ENCODE results near the gene MIF4GD. TPM values are rescaled to one million over a fixed set of nuclear protein-coding genes. Genes with fewer than 3 reads are reported as not detected.
"Not testable (repeated sequence)": the region's sequence is repeated elsewhere in the genome, so short reads cannot be mapped to it uniquely, and the experiment has no call there.

The MIF4GD gene
- total RNA-seq, 2 donors from 2014 or later = 14.1 to 31.4 TPM

GRCh38 chr17:75307957-75308731 lies 37.1 kb upstream of the MIF4GD start:
- WGBS = 77% methylated on average over 12 of the region's 13 CpGs
- intact Hi-C loops (cut with DNase I) = no loop called here
- Histone ChIP-seq H3K4me3 (no peak overlapping the region), H3K27ac (no peak overlapping the region), H3K4me1 (replicated peaks) (no peaks in the 10 kb centered on the region), H3K36me3 (no peaks in the 10 kb centered on the region), H3K27me3 (replicated peaks; ENCODE audit: insufficient read depth) (no peaks in the 10 kb centered on the region), H3K9me3 (no peaks in the 10 kb centered on the region)
- no peak for DNase-seq (ENCODE audit: low spot score)
- no peak for TF ChIP-seq POLR2AphosphoS5 (IDR thresholded peaks at IDR 0.05)
- no peak for TF ChIP-seq POLR2A (IDR thresholded peaks at IDR 0.05)

GRCh38 chr17:75301502-75302206 lies 30.6 kb upstream of the MIF4GD start:
- Histone ChIP-seq H3K4me1 (replicated peaks) (no peaks in the 10 kb centered on the region), H3K4me3 (no peak overlapping the region), H3K9me3 (no peaks in the 10 kb centered on the region), H3K27ac (no peak overlapping the region), H3K27me3 (replicated peaks; ENCODE audit: insufficient read depth) (no peaks in the 10 kb centered on the region), H3K36me3 (no peaks in the 10 kb centered on the region)
- WGBS = 85% methylated on average over 17 of the region's 17 CpGs
- no peak for DNase-seq (ENCODE audit: low spot score)
- TF ChIP-seq POLR2AphosphoS5 (IDR thresholded peaks at IDR 0.05) (no peak), CTCF (IDR thresholded peaks at IDR 0.05) (no peak), POLR2A (IDR thresholded peaks at IDR 0.05) (no peak)
- intact Hi-C loops (cut with DNase I) = no loop called here

- TF ChIP-seq CTCF (IDR thresholded peaks at IDR 0.05) (no peak), POLR2AphosphoS5 (IDR thresholded peaks at IDR 0.05) (no peak), POLR2A (IDR thresholded peaks at IDR 0.05) (no peak)
- no peak overlapping the region for H3K27ac ChIP-seq
These were observed 30.0 kb upstream of the MIF4GD start for GRCh38 chr17:75301049-75301448.

GRCh38 chr17:75300280-75300679 lies 29.2 kb upstream of the MIF4GD start:
- TF ChIP-seq CTCF (IDR thresholded peaks at IDR 0.05) (no peak), POLR2AphosphoS5 (IDR thresholded peaks at IDR 0.05) (no peak), POLR2A (IDR thresholded peaks at IDR 0.05) (no peak)
- no peak overlapping the region for H3K27ac ChIP-seq
- intact Hi-C loops (cut with DNase I) = no loop called here
- no peaks in the 10 kb centered on the region for H3K4me1 ChIP-seq (replicated peaks)
- no peak for DNase-seq (ENCODE audit: low spot score)
- no peaks in the 10 kb centered on the region for H3K9me3 ChIP-seq
- no peaks in the 10 kb centered on the region for H3K36me3 ChIP-seq
- WGBS = 71% methylated on average over 7 of the region's 7 CpGs
- H3K4me3 ChIP-seq = no peak overlapping the region
- H3K27me3 ChIP-seq (replicated peaks; ENCODE audit: insufficient read depth) = no peaks in the 10 kb centered on the region

More at GRCh38 chr17:75301049-75301448, 30.0 kb upstream of the MIF4GD start:
- no peaks in the 10 kb centered on the region for H3K27me3 ChIP-seq (replicated peaks; ENCODE audit: insufficient read depth)
- no peaks in the 10 kb centered on the region for H3K4me1 ChIP-seq (replicated peaks)
- DNase-seq (ENCODE audit: low spot score) = no peak
- H3K9me3 ChIP-seq = no peaks in the 10 kb centered on the region
- no peaks in the 10 kb centered on the region for H3K36me3 ChIP-seq
- WGBS = 79% methylated on average over 9 of the region's 9 CpGs
- intact Hi-C loops (cut with DNase I) = no loop called here
- H3K4me3 ChIP-seq = no peak overlapping the region

- WGBS = 83% methylated on average over 8 of the region's 8 CpGs
- H3K36me3 ChIP-seq = no peaks in the 10 kb centered on the region
- no peaks in the 10 kb centered on the region for H3K4me1 ChIP-seq (replicated peaks)
- no peaks in the 10 kb centered on the region for H3K27me3 ChIP-seq (replicated peaks; ENCODE audit: insufficient read depth)
- no peaks in the 10 kb centered on the region for H3K9me3 ChIP-seq
- intact Hi-C loops (cut with DNase I) = no loop called here
- DNase-seq (ENCODE audit: low spot score) = no peak
- H3K4me3 ChIP-seq = no peak overlapping the region
- no peak overlapping the region for H3K27ac ChIP-seq
- no peak for TF ChIP-seq POLR2AphosphoS5 (IDR thresholded peaks at IDR 0.05)
- no peak for TF ChIP-seq CTCF (IDR thresholded peaks at IDR 0.05)
- no peak for TF ChIP-seq POLR2A (IDR thresholded peaks at IDR 0.05)
These were observed 24.4 kb upstream of the MIF4GD start for GRCh38 chr17:75295201-75296158.

- intact Hi-C loops (cut with DNase I); H3K27me3 ChIP-seq (replicated peaks; ENCODE audit: insufficient read depth); H3K4me3 ChIP-seq; H3K36me3 ChIP-seq; DNase-seq (ENCODE audit: low spot score); H3K27ac ChIP-seq; H3K9me3 ChIP-seq; H3K4me1 ChIP-seq (replicated peaks): not testable (repeated sequence)
- WGBS = 75% methylated on average over 16 of the region's 16 CpGs
These were observed 21.9 kb upstream of the MIF4GD start for GRCh38 chr17:75292810-75293448.

All from prostate gland (tissue), 2 donors.